Testis (tissue), 3 donors: Measurements from ENCODE around the gene FHIT. TPM values are rescaled to one million over a fixed set of nuclear protein-coding genes. Genes with fewer than 3 reads are reported as not detected.

Experiments used
- DNase-seq: peaks from one replicate; pipeline ENCODE4 v3.0.0-alpha.2; 2019
- H3K27ac ChIP-seq, 2 donors: fragments of 200-600 bp; sonication (generic); one replicate each; pipeline ENCODE4 v1.5.1; 2019
- H3K27me3 ChIP-seq: fragments of 200-600 bp; sonication (generic); one replicate; pipeline ENCODE4 v1.5.1; 2019
- H3K36me3 ChIP-seq: fragments of 200-600 bp; sonication (generic); one replicate; pipeline ENCODE4 v1.5.1; 2017; ENCODE audit warnings: low read depth; ENCODE audit errors: missing control alignments
- H3K4me1 ChIP-seq: fragments of 200-600 bp; sonication (generic); one replicate; pipeline ENCODE4 v1.5.1; 2019
- H3K4me3 ChIP-seq, 2 donors: fragments of 200-600 bp; sonication (generic); one replicate each; pipeline ENCODE4 v1.5.1; 2017 to 2019
- H3K9me3 ChIP-seq: fragments of 200-600 bp; sonication (generic); one replicate; pipeline ENCODE4 v1.5.1; 2017
- POLR2A ChIP-seq: fragments of 450-650 bp; IDR thresholded peaks from one replicate; pipeline ENCODE4 v1.6.1; 2017; ENCODE audit warnings: antibody characterized with exemption, mild to moderate bottlenecking, moderate library complexity
- WGBS, 2 donors: methylation state at CpG; one replicate each; pipeline ENCODE4 v1.1.5; 2018; 5-methylcytosine and 5-hydroxymethylcytosine counted together
- intact Hi-C: fragments of 100-400 bp; cut with DNase I; formaldehyde crosslinking; loops from one replicate; pipeline ENCODE4 v1.15.1; 2023; ENCODE audit warnings: low total_unique reads
- polyA plus RNA-seq: library from polyadenylated mRNA; stranded (reverse); fragments of 350-450 nt; fragmentation: Illumina TruSeq; extraction: RNeasy Lipid Tissue Mini Kit (QIAGEN cat#74804); gene quantifications from one replicate; pipeline ENCODE4 v1.2.3, GENCODE V29; 2014; ENCODE audit warnings: low read depth, low replicate concordance; ENCODE audit not compliant: insufficient read depth
- total RNA-seq, 2 donors: library from RNA; depleted of rRNA; stranded (reverse); fragments of >200 nt; gene quantifications; one replicate each; pipeline ENCODE4 v1.2.3, GENCODE V29; 2016
- TF ChIP-seq, protein P1 (sequence below), 3 experiments: fragments of 450-650 bp in 2 of 3; fragments of 200-600 bp in 1 of 3; sonication (generic) in 1 of 3; IDR thresholded peaks; one replicate each; pipeline ENCODE4 v1.5.1; 2016 to 2019; ENCODE audit warnings: antibody characterized with exemption in 3 of 3, mild to moderate bottlenecking in 2 of 3, moderate library complexity in 1 of 3

Gene FHIT
- total and polyA plus RNA-seq, 3 donors from 2014 or later: 10.1 to 29.6 (median 15.5) TPM

DNA sequence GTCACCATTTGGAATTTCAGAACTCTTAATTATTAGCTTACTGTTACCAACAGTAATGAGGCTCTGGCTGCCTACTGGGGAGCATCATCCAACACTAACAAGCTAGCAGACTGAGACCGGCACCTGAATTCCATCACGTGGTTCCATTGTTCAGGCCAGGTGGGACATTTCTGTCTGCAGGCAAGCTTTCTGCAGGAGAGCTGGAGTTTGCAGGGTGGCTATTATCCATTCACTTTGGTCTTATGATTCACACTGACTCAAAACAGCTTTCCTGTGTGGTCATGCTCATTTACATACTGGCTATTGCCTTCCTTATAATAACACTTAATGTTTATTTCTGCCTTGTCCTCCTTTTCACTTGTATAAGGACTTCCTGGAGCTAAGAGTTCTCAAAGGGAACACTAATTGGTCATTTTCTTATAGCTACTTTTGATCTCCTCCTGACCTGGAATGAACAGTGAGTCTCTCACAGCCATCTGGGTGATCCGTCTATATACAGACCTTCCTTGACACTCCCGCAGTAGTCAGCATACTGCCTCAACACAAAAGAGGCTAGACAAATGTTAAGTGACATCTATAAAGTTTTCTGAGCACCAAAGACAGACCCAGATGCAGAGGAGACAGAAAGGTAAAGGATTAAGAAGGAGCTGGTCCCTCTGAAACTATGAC lies 695.4 kb downstream of the FHIT start:
- Histone ChIP-seq H3K4me3 (no peak overlapping the region), H3K9me3 (no peaks in the 10 kb centered on the region), H3K4me1 (no peaks in the 10 kb centered on the region), H3K27me3 (no peaks in the 10 kb centered on the region), H3K27ac (no peak overlapping the region), H3K36me3 (no peaks in the 10 kb centered on the region)
- DNase-seq: no peak
- 75 to 79% methylated on average over 4 of the region's 4 CpGs for WGBS, 2 donors
- TF ChIP-seq, protein P1, sequence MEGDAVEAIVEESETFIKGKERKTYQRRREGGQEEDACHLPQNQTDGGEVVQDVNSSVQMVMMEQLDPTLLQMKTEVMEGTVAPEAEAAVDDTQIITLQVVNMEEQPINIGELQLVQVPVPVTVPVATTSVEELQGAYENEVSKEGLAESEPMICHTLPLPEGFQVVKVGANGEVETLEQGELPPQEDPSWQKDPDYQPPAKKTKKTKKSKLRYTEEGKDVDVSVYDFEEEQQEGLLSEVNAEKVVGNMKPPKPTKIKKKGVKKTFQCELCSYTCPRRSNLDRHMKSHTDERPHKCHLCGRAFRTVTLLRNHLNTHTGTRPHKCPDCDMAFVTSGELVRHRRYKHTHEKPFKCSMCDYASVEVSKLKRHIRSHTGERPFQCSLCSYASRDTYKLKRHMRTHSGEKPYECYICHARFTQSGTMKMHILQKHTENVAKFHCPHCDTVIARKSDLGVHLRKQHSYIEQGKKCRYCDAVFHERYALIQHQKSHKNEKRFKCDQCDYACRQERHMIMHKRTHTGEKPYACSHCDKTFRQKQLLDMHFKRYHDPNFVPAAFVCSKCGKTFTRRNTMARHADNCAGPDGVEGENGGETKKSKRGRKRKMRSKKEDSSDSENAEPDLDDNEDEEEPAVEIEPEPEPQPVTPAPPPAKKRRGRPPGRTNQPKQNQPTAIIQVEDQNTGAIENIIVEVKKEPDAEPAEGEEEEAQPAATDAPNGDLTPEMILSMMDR (IDR thresholded peaks at IDR 0.05): no peak
- no peak for TF ChIP-seq POLR2A
- intact Hi-C loops: no loop called here

DNA sequence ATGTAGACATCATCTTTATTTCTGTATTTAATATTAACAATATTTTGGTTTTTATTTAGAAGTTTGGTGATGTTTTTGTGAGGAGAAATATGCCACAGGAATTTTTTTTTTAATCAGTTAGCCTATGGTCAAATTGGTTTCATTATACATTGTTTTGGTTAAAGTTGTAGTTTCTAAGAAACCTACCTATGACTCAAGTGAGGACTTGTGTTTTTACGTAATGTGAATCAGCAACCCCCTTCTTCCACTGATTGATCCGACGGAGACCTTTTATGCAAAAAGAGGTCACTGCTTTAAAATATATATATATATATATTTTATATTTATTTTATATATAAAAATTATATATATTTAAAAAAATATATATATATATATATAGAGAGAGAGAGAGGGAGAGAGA lies 698.1 kb downstream of the FHIT start:
- no peaks in the 10 kb centered on the region for H3K4me1 ChIP-seq
- no peaks in the 10 kb centered on the region for H3K9me3 ChIP-seq
- H3K4me3 ChIP-seq: no peak overlapping the region
- intact Hi-C loops: no loop called here
- WGBS, 2 donors: 94 to 96% methylated on average over 3 of the region's 3 CpGs
- H3K27me3 ChIP-seq: no peaks in the 10 kb centered on the region
- no peaks in the 10 kb centered on the region for H3K36me3 ChIP-seq
- DNase-seq: no peak
- H3K27ac ChIP-seq: no peak overlapping the region
- TF ChIP-seq POLR2A: no peak
- TF ChIP-seq, protein P1 (IDR thresholded peaks at IDR 0.05): no peak

DNA sequence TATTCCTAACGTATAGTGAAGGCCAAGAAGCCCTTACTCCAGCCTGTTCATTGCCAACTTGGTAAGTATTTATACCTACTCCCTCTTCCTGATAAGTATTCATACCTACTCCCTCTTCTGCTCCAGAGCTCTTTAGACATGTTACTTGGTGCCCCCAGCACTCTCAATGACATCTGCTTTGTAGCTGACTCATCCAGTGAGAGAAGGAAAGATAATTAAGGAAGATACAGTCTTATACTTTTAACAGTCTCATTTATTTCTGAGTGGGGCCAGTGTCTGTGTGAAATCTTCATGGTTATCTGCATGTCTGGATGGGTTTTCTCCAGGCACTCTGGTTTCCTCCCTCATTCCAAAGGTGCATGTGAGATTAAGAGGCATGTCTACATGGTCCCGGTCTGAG lies 698.7 kb downstream of the FHIT start:
- 59 to 80% methylated on average over 2 of the region's 2 CpGs for WGBS, 2 donors
- no peaks in the 10 kb centered on the region for H3K27me3 ChIP-seq
- H3K4me3 ChIP-seq: no peak overlapping the region
- no peaks in the 10 kb centered on the region for H3K4me1 ChIP-seq
- intact Hi-C loops: no loop called here
- TF ChIP-seq, protein P1 (IDR thresholded peaks at IDR 0.05): no peak
- TF ChIP-seq POLR2A: no peak
- no peak for DNase-seq
- H3K9me3 ChIP-seq: no peaks in the 10 kb centered on the region
- no peak overlapping the region for H3K27ac ChIP-seq
- no peaks in the 10 kb centered on the region for H3K36me3 ChIP-seq

DNA sequence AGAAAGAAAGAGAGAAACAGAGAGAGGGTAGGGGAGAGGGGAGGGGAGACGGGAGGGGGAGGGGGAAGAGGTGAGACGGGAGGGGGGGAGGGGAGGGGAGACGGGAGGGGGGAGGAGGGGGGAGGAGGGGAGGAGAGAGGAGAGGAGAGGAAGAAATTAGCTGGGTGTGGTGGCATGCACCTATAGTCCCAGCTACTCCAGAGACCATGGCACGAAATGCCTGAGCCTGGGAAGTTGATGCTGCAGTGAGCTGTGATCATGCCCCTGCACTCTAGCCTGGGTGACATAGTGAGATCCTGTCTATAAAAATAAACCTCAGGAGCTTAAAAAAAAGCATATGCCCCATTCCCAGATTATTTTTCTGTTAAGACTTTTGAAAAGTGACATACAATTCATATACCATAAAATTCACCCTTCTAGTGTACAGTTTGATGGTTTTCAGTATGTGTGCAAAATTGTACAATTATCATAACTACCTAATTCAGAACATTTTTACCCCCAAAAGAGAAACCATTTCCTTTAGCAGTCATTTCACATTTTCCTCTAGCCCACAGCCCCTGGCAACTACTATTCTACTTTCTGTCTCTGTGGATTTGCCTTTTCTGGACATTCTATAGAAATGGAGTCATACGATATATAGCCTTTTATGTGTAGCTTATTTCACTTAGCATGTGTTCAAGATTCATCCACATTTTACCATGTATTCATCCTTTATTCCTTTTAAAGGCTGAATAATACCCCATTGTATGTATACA lies 699.6 kb downstream of the FHIT start:
- no peaks in the 10 kb centered on the region for H3K4me1 ChIP-seq
- H3K27ac ChIP-seq: no peak overlapping the region
- intact Hi-C loops: no loop called here
- no peaks in the 10 kb centered on the region for H3K27me3 ChIP-seq
- 92 to 93% methylated on average over 2 of the region's 5 CpGs for WGBS, 2 donors
- no peak for DNase-seq
- no peaks in the 10 kb centered on the region for H3K36me3 ChIP-seq
- H3K4me3 ChIP-seq: no peak overlapping the region
- TF ChIP-seq, protein P1 (IDR thresholded peaks at IDR 0.05): no peak
- no peak for TF ChIP-seq POLR2A
- no peaks in the 10 kb centered on the region for H3K9me3 ChIP-seq
